Measurements from ENCODE around the gene FGA.

DNA sequence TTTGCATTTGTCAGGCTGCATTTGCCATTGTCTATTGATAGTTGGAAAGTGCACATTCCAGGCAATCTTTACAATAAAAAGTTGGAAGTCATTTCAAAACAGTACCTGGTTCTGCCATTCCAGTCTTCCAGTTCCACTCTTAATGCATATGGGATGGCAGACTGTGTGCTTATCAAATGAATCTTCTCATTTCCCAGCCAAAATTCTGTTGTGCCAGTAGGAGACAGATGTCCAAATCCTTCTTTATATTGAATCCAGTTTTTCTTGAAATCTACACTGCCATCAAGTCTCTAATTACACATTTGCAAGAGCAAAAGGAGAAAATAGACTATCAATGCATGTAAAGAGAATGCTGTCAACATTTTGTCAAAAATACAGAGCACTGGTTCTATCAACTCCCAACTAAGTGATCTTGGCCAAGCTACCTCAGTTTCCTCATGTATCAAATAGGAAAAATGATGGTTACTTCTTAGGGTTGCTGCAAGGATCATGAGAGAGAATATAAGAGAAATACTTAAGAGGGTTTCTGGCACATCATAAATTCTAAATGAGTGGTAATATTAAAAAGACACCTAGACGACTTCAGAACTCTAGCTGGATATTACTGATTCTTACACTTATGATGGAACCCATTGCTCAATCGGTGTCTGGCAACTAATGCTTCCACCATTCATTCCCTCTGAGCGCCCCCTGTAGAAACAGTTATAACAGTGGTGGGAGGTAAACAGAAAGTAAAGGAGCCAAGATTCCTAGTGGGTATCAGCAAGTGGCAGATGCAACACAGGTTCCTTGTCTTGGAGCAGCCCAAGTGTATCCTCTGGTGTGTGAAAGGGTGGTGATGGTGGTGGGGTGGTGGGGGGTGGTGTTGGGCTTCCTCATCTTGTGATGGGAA lies 18.1 kb upstream of the FGA start:
- TF ChIP-seq, protein P1, sequence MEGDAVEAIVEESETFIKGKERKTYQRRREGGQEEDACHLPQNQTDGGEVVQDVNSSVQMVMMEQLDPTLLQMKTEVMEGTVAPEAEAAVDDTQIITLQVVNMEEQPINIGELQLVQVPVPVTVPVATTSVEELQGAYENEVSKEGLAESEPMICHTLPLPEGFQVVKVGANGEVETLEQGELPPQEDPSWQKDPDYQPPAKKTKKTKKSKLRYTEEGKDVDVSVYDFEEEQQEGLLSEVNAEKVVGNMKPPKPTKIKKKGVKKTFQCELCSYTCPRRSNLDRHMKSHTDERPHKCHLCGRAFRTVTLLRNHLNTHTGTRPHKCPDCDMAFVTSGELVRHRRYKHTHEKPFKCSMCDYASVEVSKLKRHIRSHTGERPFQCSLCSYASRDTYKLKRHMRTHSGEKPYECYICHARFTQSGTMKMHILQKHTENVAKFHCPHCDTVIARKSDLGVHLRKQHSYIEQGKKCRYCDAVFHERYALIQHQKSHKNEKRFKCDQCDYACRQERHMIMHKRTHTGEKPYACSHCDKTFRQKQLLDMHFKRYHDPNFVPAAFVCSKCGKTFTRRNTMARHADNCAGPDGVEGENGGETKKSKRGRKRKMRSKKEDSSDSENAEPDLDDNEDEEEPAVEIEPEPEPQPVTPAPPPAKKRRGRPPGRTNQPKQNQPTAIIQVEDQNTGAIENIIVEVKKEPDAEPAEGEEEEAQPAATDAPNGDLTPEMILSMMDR (conservative IDR thresholded peaks at IDR 0.05; ENCODE audit: low read depth, low read length), result no peak
- TF ChIP-seq EZH2 (IDR thresholded peaks at IDR 0.05; ENCODE audit: low read length, unreplicated experiment) (no peak), EZH2phosphoT487 (IDR thresholded peaks at IDR 0.05; ENCODE audit: borderline replicate concordance, low read length) (no peak)

Data from PC-3 (cell line).